IPS-20b (cell line): ENCODE results near the gene BMX.

Experiments
- H3K27ac ChIP-seq: one replicate; pipeline ENCODE4 v1.5.1; 2013; ENCODE audit warnings: low read length
- H3K27me3 ChIP-seq: 2 replicates; pipeline ENCODE4 v1.6.1; 2013; ENCODE audit warnings: mild to moderate bottlenecking, low read length, inconsistent platforms; ENCODE audit not compliant: insufficient read depth
- H3K36me3 ChIP-seq: 2 replicates; pipeline ENCODE4 v1.6.1; 2013; ENCODE audit warnings: low read depth, mild to moderate bottlenecking, inconsistent platforms, low read length, moderate library complexity; ENCODE audit not compliant: insufficient read depth
- H3K4me1 ChIP-seq: 2 replicates; pipeline ENCODE4 v1.6.1; 2013; ENCODE audit warnings: mild to moderate bottlenecking, control low read depth, inconsistent platforms, low read length, moderate library complexity; ENCODE audit not compliant: insufficient read depth
- H3K4me3 ChIP-seq: 2 replicates; pipeline ENCODE4 v1.5.1; 2013; ENCODE audit warnings: mild to moderate bottlenecking, low read length, inconsistent platforms
- H3K9ac ChIP-seq: 2 replicates; pipeline ENCODE4 v1.6.1; 2013; ENCODE audit warnings: low read depth, mild to moderate bottlenecking, inconsistent platforms, low read length, moderate library complexity
- H3K9me3 ChIP-seq: 2 replicates; pipeline ENCODE4 v1.6.1; 2013; ENCODE audit warnings: mild to moderate bottlenecking, low read depth, low read length, inconsistent platforms; ENCODE audit not compliant: insufficient read depth

BMX gene

GRCh38 chrX:15547356-15547755, 46.7 kb downstream of the BMX start:
- no peak overlapping the region for H3K9ac ChIP-seq
- no peak overlapping the region for H3K27ac ChIP-seq
- no peaks in the 10 kb centered on the region for H3K27me3 ChIP-seq
- no peaks in the 10 kb centered on the region for H3K9me3 ChIP-seq
- H3K4me3 ChIP-seq, result no peak overlapping the region
- no peaks in the 10 kb centered on the region for H3K36me3 ChIP-seq
- H3K4me1 ChIP-seq, result no peaks in the 10 kb centered on the region

DNA sequence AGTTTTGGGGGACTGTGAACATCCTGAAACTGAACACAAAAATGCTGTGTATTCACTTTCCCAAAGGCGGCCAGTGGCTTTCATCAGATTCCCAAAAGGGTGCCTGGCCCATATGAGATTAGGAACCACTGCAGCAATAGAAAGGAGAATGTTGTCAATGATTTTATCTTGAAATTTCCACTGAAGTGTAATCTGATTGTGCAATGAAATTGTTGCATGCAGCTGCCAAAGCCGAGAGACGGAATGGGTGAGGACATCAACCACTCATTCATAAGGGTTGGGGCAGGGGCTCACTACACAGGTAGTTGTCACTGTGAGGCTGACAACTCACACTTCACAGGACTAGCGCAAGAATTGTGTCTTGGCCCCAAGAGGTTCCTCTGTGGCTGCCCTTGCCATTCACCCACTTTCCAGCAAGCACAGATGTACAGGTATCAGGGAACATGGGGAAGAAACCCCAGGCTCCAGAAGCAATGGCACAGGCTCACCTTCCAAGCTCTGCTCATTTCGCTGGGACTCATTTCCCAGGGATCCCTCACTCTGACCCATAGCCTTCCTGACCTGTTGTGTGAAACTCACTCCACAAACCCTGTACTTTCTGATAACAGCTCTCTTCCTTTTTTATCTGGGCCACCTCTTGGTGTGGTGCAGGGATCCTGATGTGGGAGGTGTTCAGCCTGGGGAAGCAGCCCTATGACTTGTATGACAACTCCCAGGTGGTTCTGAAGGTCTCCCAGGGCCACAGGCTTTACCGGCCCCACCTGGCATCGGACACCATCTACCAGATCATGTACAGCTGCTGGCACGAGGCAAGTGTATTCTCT, 48.8 kb downstream of the BMX start:
- Histone ChIP-seq H3K4me3 (no peak overlapping the region), H3K4me1 (no peaks in the 10 kb centered on the region), H3K27ac (no peak overlapping the region), H3K27me3 (no peaks in the 10 kb centered on the region), H3K9me3 (no peaks in the 10 kb centered on the region), H3K36me3 (no peaks in the 10 kb centered on the region), H3K9ac (no peak overlapping the region)

GRCh38 chrX:15559227-15559626, 58.6 kb downstream of the BMX start:
- no peaks in the 10 kb centered on the region for H3K36me3 ChIP-seq
- no peak overlapping the region for H3K9ac ChIP-seq
- H3K27ac ChIP-seq, result no peak overlapping the region
- no peaks in the 10 kb centered on the region for H3K9me3 ChIP-seq
- H3K27me3 ChIP-seq, result no peaks in the 10 kb centered on the region
- H3K4me1 ChIP-seq, result no peaks in the 10 kb centered on the region
- H3K4me3 ChIP-seq, result no peak overlapping the region

DNA sequence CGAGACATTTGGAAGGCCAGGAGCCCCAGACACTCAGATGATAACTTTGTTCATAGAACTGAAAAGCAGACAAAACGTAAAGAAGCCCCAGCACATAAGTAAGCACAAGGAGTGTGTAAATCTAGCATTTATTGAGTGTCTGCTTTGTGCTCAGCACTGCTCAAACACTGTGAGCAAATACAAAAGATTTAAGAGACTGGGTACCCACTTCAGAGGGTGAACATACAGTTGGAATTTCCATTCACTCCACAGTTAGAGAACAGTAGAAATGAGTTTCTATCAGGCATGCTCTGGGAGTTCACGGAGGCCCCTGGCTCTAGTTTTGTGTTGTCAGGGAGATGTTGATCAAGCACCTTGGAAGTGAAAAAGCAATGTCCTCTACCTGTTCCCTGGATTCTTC, 60.3 kb downstream of the BMX start:
- Histone ChIP-seq H3K9ac (no peak overlapping the region), H3K4me3 (no peak overlapping the region), H3K4me1 (no peaks in the 10 kb centered on the region), H3K36me3 (no peaks in the 10 kb centered on the region), H3K27ac (no peak overlapping the region), H3K27me3 (no peaks in the 10 kb centered on the region), H3K9me3 (no peaks in the 10 kb centered on the region)

- Histone ChIP-seq H3K9me3 (no peaks in the 10 kb centered on the region), H3K27me3 (no peaks in the 10 kb centered on the region), H3K9ac (no peak overlapping the region), H3K27ac (no peak overlapping the region), H3K4me3 (no peak overlapping the region), H3K36me3 (no peaks in the 10 kb centered on the region), H3K4me1 (peaks cover 5% of the 10 kb centered on the region; the same call in 1 of the 2 replicates)
These were observed 62.4 kb downstream of the BMX start for GRCh38 chrX:15563056-15563455.

GRCh38 chrX:15564981-15565579, 64.5 kb downstream of the BMX start:
- H3K9ac ChIP-seq, result no peak overlapping the region

DNA sequence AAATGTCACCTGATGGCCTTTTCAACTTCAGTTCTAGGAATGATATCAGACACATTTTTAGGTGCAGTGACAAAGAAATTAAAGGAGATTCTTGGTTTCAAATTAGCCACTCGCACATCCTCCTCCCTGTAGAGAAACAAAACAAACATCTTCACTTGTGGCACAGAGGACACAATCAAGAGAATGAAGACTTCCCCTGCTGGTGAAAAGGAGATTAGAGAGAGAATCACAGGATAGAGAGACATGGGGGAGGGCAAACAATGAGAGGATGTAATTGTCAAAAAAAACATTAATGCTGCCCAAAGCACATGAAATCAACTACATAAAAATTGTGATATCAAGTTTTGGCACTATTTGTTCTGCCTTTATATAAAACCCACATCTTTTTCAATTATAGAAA, 65.6 kb downstream of the BMX start:
- Histone ChIP-seq H3K4me3 (no peak overlapping the region), H3K9me3 (no peaks in the 10 kb centered on the region), H3K9ac (no peak overlapping the region), H3K27me3 (no peaks in the 10 kb centered on the region), H3K27ac (no peak overlapping the region), H3K4me1 (peaks cover 7% of the 10 kb centered on the region; the same call in 1 of the 2 replicates), H3K36me3 (no peaks in the 10 kb centered on the region)

More at GRCh38 chrX:15564981-15565579, 64.5 kb downstream of the BMX start:
- Histone ChIP-seq H3K36me3 (no peaks in the 10 kb centered on the region), H3K4me1 (peaks cover 7% of the 10 kb centered on the region; the same call in 1 of the 2 replicates), H3K4me3 (no peak overlapping the region), H3K9me3 (no peaks in the 10 kb centered on the region), H3K27me3 (no peaks in the 10 kb centered on the region), H3K27ac (no peak overlapping the region)

DNA sequence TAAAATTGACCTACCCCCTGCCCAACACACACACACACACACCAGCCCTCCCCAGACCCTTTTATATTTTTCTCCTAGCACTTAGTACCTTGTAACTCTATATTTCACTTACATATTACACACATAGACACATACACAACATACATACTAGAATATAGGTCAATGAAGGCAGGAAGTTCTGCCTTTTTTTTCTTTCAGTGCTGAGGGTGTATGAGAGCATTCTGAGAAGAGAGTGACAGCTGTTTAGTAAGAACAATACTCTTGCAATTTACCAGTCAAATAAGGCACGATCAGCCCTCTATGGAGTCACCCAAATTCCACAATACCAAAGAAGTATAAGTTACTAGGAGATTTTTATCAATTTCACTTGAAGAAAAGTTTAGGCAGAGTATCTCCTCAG, 66.7 kb downstream of the BMX start:
- Histone ChIP-seq H3K4me3 (no peak overlapping the region), H3K36me3 (no peaks in the 10 kb centered on the region), H3K9ac (no peak overlapping the region), H3K27ac (no peak overlapping the region), H3K27me3 (no peaks in the 10 kb centered on the region), H3K4me1 (peaks cover 7% of the 10 kb centered on the region; the same call in 1 of the 2 replicates), H3K9me3 (no peaks in the 10 kb centered on the region)

- H3K9me3 ChIP-seq, result no peaks in the 10 kb centered on the region
- no peaks in the 10 kb centered on the region for H3K36me3 ChIP-seq
- peaks cover 7% of the 10 kb centered on the region; the same call in 1 of the 2 replicates for H3K4me1 ChIP-seq
- no peaks in the 10 kb centered on the region for H3K27me3 ChIP-seq
- H3K27ac ChIP-seq, result no peak overlapping the region
- H3K9ac ChIP-seq, result peak overlapping the region; percentile 4; the same call in 1 of the 2 replicates
- H3K4me3 ChIP-seq, result no peak overlapping the region
These were observed 67.4 kb downstream of the BMX start for GRCh38 chrX:15567886-15568616.

- Histone ChIP-seq H3K4me1 (peaks cover 7% of the 10 kb centered on the region; the same call in 1 of the 2 replicates), H3K9ac (no peak overlapping the region), H3K36me3 (no peaks in the 10 kb centered on the region), H3K9me3 (no peaks in the 10 kb centered on the region), H3K27ac (no peak overlapping the region), H3K27me3 (no peaks in the 10 kb centered on the region), H3K4me3 (no peak overlapping the region)
These were observed 69.5 kb downstream of the BMX start for GRCh38 chrX:15570145-15570544.

GRCh38 chrX:15574017-15574416, 73.4 kb downstream of the BMX start:
- Histone ChIP-seq H3K27ac (no peak overlapping the region), H3K4me3 (no peak overlapping the region), H3K4me1 (peaks cover 5% of the 10 kb centered on the region; the same call in 1 of the 2 replicates), H3K36me3 (no peaks in the 10 kb centered on the region), H3K9me3 (no peaks in the 10 kb centered on the region), H3K9ac (no peak overlapping the region), H3K27me3 (no peaks in the 10 kb centered on the region)
